ENCODE results near the gene MUC5B.

MUC5B gene

GRCh38 chr11:1230456-1231395, 7.9 kb downstream of the MUC5B start:
- POLR2A ChIA-PET, result no interaction called here
- no peak for TF ChIP-seq CTCF (IDR thresholded peaks at IDR 0.05; ENCODE audit: control extremely low read depth, extremely low read depth, low read depth, missing control alignments)
- DNase-seq (ENCODE audit: extremely low spot score), result no peak
- CTCF ChIA-PET, result interaction anchor here (0.7 kb wide), 1 partner anchor 9 kb away, joined by 3 read pairs; no protein-coding TSS in a partner anchor

GRCh38 chr11:1231396-1232020, 8.6 kb downstream of the MUC5B start:
- POLR2A ChIA-PET, result no interaction called here
- CTCF ChIA-PET, result interaction anchor here (0.7 kb wide), 1 partner anchor 10 kb away, joined by 3 read pairs; no protein-coding TSS in a partner anchor

GRCh38 chr11:1232021-1232882, 9.4 kb downstream of the MUC5B start:
- no peak for TF ChIP-seq CTCF (IDR thresholded peaks at IDR 0.05; ENCODE audit: control extremely low read depth, extremely low read depth, low read depth, missing control alignments)
- DNase-seq (ENCODE audit: extremely low spot score), result no peak
- ChIA-PET POLR2A (no interaction called here), CTCF (no interaction called here)

More at GRCh38 chr11:1231396-1232020, 8.6 kb downstream of the MUC5B start:
- no peak for DNase-seq (ENCODE audit: extremely low spot score)
- TF ChIP-seq CTCF (IDR thresholded peaks at IDR 0.05; ENCODE audit: control extremely low read depth, extremely low read depth, low read depth, missing control alignments), result no peak

- no peak for DNase-seq (ENCODE audit: extremely low spot score)
- POLR2A ChIA-PET, result no interaction called here
- no peak for TF ChIP-seq CTCF (IDR thresholded peaks at IDR 0.05; ENCODE audit: control extremely low read depth, extremely low read depth, low read depth, missing control alignments)
- CTCF ChIA-PET, result no interaction called here
Observed at GRCh38 chr11:1232883-1233321, 10.0 kb downstream of the MUC5B start.

- DNase-seq (ENCODE audit: extremely low spot score), result no peak
- ChIA-PET POLR2A (no interaction called here), CTCF (no interaction called here)
- TF ChIP-seq CTCF (IDR thresholded peaks at IDR 0.05; ENCODE audit: control extremely low read depth, extremely low read depth, low read depth, missing control alignments), result no peak
Observed at GRCh38 chr11:1233351-1234053, 10.6 kb downstream of the MUC5B start.

Measured in GM10248 (cell line).